KMS-11 (cell line): ENCODE results near the gene DHX38.

ENCODE experiments used
- H2AFZ ChIP-seq: fragments of 200-600 bp; sonication (generic); 2 replicates; pipeline ENCODE4 v1.6.1; 2016; ENCODE audit warnings: antibody characterized with exemption, mixed run types, low read depth
- H3K27ac ChIP-seq: fragments of 200-600 bp; sonication (generic); 2 replicates; pipeline ENCODE4 v1.6.1; 2016; ENCODE audit warnings: mild to moderate bottlenecking, mixed run types
- H3K27me3 ChIP-seq: fragments of 200-600 bp; sonication (generic); 2 replicates; pipeline ENCODE4 v1.6.1; 2017; ENCODE audit warnings: mild to moderate bottlenecking, low read depth, mixed run types, moderate library complexity; ENCODE audit not compliant: insufficient read depth
- H3K36me3 ChIP-seq: fragments of 200-600 bp; sonication (generic); 2 replicates; pipeline ENCODE4 v1.6.1; 2017; ENCODE audit warnings: mild to moderate bottlenecking, mixed run types; ENCODE audit not compliant: insufficient read depth
- H3K4me1 ChIP-seq: fragments of 200-600 bp; sonication (generic); 2 replicates; pipeline ENCODE4 v1.6.1; 2016; ENCODE audit warnings: mild to moderate bottlenecking, low read depth, mixed run types; ENCODE audit not compliant: poor library complexity, severe bottlenecking
- H3K4me2 ChIP-seq: fragments of 200-600 bp; sonication (generic); 2 replicates; pipeline ENCODE4 v1.7.0; 2016; ENCODE audit warnings: mild to moderate bottlenecking, mixed run types
- H3K4me3 ChIP-seq: fragments of 200-600 bp; sonication (generic); IDR thresholded peaks from 2 replicates; pipeline ENCODE4 v1.6.1; 2017; ENCODE audit warnings: low read depth, low read length, mixed read lengths; ENCODE audit not compliant: insufficient read depth
- H3K79me2 ChIP-seq: fragments of 200-600 bp; sonication (generic); 2 replicates; pipeline ENCODE4 v1.6.1; 2016; ENCODE audit warnings: low read depth, mixed run types; ENCODE audit not compliant: insufficient read depth
- H3K9ac ChIP-seq: fragments of 200-600 bp; sonication (generic); 2 replicates; pipeline ENCODE4 v1.6.1; 2016; ENCODE audit warnings: mild to moderate bottlenecking, mixed run types
- H4K20me1 ChIP-seq: fragments of 200-600 bp; sonication (generic); 2 replicates; pipeline ENCODE4 v1.6.1; 2016; ENCODE audit warnings: mild to moderate bottlenecking, mixed run types; ENCODE audit not compliant: insufficient read depth
- TF ChIP-seq, protein P1 (sequence below): fragments of 200-600 bp; sonication (generic); conservative IDR thresholded peaks from 2 replicates; pipeline ENCODE4 v1.6.1; 2017; ENCODE audit warnings: low read depth, mild to moderate bottlenecking, antibody characterized with exemption, low read length, moderate library complexity, mixed read lengths

Gene DHX38

DNA sequence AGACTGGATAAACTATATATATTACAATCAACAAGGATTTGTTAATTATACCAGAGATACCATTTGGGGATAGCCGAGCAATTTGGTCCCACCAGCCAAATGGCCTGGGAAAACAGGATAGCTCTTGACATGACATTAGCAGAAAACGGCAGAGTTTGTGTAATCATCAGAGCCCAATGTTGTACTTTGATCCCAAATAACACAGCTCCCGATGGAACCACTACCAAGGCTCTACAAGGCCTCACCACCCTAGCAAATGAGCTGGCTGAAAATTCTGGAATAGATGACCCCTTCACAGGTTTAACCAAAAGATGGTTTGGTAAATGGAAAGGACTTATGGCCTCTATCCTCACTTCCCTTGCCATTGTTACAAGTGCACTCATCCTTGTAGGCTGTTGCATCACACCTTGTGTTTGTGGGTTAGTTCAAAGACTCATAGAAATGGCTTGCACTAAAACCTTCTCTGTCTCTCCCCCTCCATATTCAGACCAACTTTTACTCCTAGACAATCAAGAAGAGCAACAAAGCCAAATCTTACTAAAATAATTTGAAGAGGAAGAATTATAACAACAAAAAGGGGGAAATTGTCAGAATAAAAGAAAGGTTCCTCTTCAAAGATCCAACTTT is 9.8 kb upstream of the DHX38 start:
- Histone ChIP-seq H3K4me1 (no peaks in the 10 kb centered on the region), H3K79me2 (no peaks in the 10 kb centered on the region), H3K4me2 (no peak overlapping the region), H3K4me3 (no peak overlapping the region), H4K20me1 (no peaks in the 10 kb centered on the region), H3K27ac (no peak overlapping the region), H3K36me3 (peaks cover 10% of the 10 kb centered on the region; the same call in 1 of the 2 replicates), H3K27me3 (no peaks in the 10 kb centered on the region), H3K9ac (no peak overlapping the region), H2AFZ (no peak overlapping the region)
- TF ChIP-seq, protein P1, sequence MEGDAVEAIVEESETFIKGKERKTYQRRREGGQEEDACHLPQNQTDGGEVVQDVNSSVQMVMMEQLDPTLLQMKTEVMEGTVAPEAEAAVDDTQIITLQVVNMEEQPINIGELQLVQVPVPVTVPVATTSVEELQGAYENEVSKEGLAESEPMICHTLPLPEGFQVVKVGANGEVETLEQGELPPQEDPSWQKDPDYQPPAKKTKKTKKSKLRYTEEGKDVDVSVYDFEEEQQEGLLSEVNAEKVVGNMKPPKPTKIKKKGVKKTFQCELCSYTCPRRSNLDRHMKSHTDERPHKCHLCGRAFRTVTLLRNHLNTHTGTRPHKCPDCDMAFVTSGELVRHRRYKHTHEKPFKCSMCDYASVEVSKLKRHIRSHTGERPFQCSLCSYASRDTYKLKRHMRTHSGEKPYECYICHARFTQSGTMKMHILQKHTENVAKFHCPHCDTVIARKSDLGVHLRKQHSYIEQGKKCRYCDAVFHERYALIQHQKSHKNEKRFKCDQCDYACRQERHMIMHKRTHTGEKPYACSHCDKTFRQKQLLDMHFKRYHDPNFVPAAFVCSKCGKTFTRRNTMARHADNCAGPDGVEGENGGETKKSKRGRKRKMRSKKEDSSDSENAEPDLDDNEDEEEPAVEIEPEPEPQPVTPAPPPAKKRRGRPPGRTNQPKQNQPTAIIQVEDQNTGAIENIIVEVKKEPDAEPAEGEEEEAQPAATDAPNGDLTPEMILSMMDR, result no peak

DNA sequence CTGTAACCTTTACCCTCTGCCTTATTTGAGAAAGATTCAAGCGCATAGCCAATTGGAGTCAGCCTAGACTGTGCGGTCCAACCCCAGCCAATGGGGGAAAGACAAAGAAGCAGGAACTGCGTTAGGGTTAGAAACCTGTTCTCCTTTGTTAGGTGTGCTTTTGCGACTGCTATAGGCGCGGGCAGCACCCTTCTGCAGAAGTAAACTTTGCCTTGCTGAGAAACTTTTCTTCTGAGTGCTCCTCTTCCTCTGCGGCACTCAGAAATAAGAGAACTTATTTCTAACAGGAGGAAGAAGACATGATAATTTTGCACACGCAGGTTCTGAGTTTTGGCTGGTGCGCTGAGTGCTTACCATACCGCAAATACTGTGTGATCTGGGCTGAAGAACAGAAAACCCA is 9.2 kb upstream of the DHX38 start:
- TF ChIP-seq, protein P1, result no peak
- no peaks in the 10 kb centered on the region for H3K79me2 ChIP-seq
- no peak overlapping the region for H3K4me3 ChIP-seq
- H3K36me3 ChIP-seq, result peaks cover 10% of the 10 kb centered on the region; the same call in 1 of the 2 replicates
- H4K20me1 ChIP-seq, result no peaks in the 10 kb centered on the region
- H3K4me1 ChIP-seq, result no peaks in the 10 kb centered on the region
- no peaks in the 10 kb centered on the region for H3K27me3 ChIP-seq
- H3K27ac ChIP-seq, result no peak overlapping the region
- H3K4me2 ChIP-seq, result no peak overlapping the region
- H3K9ac ChIP-seq, result no peak overlapping the region
- H2AFZ ChIP-seq, result no peak overlapping the region

DNA sequence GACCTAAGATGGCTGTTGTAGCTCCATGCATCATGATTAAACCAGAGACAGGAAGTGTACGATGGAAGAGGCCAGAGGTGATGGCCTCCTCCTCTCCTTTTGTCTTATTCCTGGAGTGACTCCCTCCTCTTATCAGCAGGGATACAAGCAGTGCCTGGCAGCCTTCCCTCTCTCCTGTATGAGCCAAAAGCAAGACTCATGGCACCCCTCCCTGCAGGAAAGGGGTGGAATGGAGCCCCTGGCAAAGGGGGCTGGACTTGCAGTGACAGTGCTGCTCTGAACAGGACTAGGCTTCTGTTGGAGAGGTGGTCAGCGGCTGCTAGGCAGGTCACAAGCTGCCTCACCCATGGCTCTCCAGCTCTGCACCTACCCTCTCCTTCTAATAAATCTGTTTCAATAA is 8.6 kb upstream of the DHX38 start:
- Histone ChIP-seq H3K36me3 (peaks cover 10% of the 10 kb centered on the region; the same call in 1 of the 2 replicates), H3K79me2 (no peaks in the 10 kb centered on the region), H4K20me1 (no peaks in the 10 kb centered on the region), H3K27ac (no peak overlapping the region), H2AFZ (no peak overlapping the region), H3K27me3 (no peaks in the 10 kb centered on the region), H3K4me3 (no peak overlapping the region), H3K4me1 (no peaks in the 10 kb centered on the region), H3K9ac (no peak overlapping the region), H3K4me2 (no peak overlapping the region)
- TF ChIP-seq, protein P1, result no peak

DNA sequence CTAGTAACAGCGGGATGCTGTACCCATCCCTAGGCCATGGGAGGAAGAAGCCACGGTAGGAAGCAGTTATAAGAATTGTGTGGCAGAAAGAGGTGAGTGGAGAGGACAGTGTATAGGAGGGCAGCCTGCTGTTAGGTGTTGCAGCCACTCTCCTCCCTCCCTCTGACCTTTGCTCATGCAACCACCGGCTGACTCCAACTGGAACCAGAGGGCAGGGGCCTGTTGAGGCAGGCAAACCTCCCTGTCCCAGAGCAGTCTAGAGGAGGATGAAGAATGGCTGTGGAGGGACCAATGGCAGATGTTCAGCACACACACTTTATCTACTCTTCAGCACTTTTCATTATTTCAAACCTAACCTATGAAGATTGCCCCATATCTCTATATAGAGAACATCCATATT is 2.4 kb upstream of the DHX38 start:
- H3K4me2 ChIP-seq, result peak overlapping the region; percentile 100; the same call in 1 of the 2 replicates
- H3K36me3 ChIP-seq, result peaks cover 9% of the 10 kb centered on the region; the same call in 1 of the 2 replicates
- no peaks in the 10 kb centered on the region for H4K20me1 ChIP-seq
- H3K79me2 ChIP-seq, result peaks cover 54% of the 10 kb centered on the region
- H3K4me1 ChIP-seq, result peaks cover 21% of the 10 kb centered on the region
- H3K27ac ChIP-seq, result no peak overlapping the region
- H3K9ac ChIP-seq, result no peak overlapping the region
- H3K27me3 ChIP-seq, result no peaks in the 10 kb centered on the region
- H3K4me3 ChIP-seq, result no peak overlapping the region
- H2AFZ ChIP-seq, result no peak overlapping the region
- TF ChIP-seq, protein P1, result no peak
